ENCODE results near the gene ST6GALNAC5.
A peak's percentile ranks its signal among the peaks of the same experiment; 100 is the strongest.

Gene ST6GALNAC5

GRCh38 chr1:77089756-77090155 is 222.5 kb downstream of the ST6GALNAC5 start:
- TF ChIP-seq CTCF (IDR thresholded peaks at IDR 0.05; ENCODE audit: control insufficient read depth, insufficient read depth, low read depth, low read length, missing control alignments): no peak
- no peak overlapping the region for H3K4me3 ChIP-seq (ENCODE audit: control insufficient read depth, low read depth, low read length)

DNA sequence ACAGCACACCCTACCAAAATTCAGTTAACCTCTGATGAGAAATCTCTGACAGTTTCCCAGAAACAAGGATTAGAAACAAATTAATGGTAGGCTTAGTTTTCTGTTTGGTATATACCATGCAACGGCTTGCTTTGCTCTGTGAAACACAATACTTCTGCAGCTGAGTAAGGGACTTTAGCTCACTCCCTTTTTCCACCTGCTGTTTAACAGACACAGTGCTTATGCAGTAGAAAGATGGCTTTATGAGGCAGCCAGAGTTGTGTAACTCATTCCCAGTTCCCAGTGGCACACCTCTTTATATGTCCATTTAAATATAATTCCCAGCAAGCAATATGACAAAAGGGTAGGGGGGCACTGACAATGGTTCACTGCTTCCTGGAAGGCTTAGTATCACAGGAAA is 228.0 kb downstream of the ST6GALNAC5 start:
- no peak for TF ChIP-seq CTCF (IDR thresholded peaks at IDR 0.05; ENCODE audit: control insufficient read depth, insufficient read depth, low read depth, low read length, missing control alignments)
- no peak for DNase-seq (ENCODE audit: low read depth)
- no peak overlapping the region for H3K4me3 ChIP-seq (ENCODE audit: control insufficient read depth, low read depth, low read length)

More at GRCh38 chr1:77089756-77090155, 222.5 kb downstream of the ST6GALNAC5 start:
- DNase-seq (ENCODE audit: low read depth): no peak

GRCh38 chr1:77096496-77097255 is 229.4 kb downstream of the ST6GALNAC5 start:
- no peak overlapping the region for H3K4me3 ChIP-seq (ENCODE audit: control insufficient read depth, low read depth, low read length)
- no peak for TF ChIP-seq CTCF (IDR thresholded peaks at IDR 0.05; ENCODE audit: control insufficient read depth, insufficient read depth, low read depth, low read length, missing control alignments)
- DNase-seq (ENCODE audit: low read depth): no peak

GRCh38 chr1:77100875-77101274 is 233.6 kb downstream of the ST6GALNAC5 start:
- peak; percentile 2 for DNase-seq (ENCODE audit: low read depth)
- no peak for TF ChIP-seq CTCF (IDR thresholded peaks at IDR 0.05; ENCODE audit: control insufficient read depth, insufficient read depth, low read depth, low read length, missing control alignments)
- no peak overlapping the region for H3K4me3 ChIP-seq (ENCODE audit: control insufficient read depth, low read depth, low read length)

GRCh38 chr1:77103486-77103885 is 236.2 kb downstream of the ST6GALNAC5 start:
- TF ChIP-seq CTCF (IDR thresholded peaks at IDR 0.05; ENCODE audit: control insufficient read depth, insufficient read depth, low read depth, low read length, missing control alignments): no peak
- no peak overlapping the region for H3K4me3 ChIP-seq (ENCODE audit: control insufficient read depth, low read depth, low read length)
- DNase-seq (ENCODE audit: low read depth): no peak

- TF ChIP-seq CTCF (IDR thresholded peaks at IDR 0.05; ENCODE audit: control insufficient read depth, insufficient read depth, low read depth, low read length, missing control alignments): no peak
- DNase-seq (ENCODE audit: low read depth): no peak
- no peak overlapping the region for H3K4me3 ChIP-seq (ENCODE audit: control insufficient read depth, low read depth, low read length)
These were observed 237.4 kb downstream of the ST6GALNAC5 start for GRCh38 chr1:77104672-77105071.
